AG04450 (cell line): ENCODE results near the gene UPK1A. TPM values are rescaled to one million over a fixed set of nuclear protein-coding genes. Genes with fewer than 3 reads are reported as not detected.
"Not testable (repeated sequence)": the region's sequence is repeated elsewhere in the genome, so short reads cannot be mapped to it uniquely, and the experiment has no call there.

Experiments
- CTCF ChIA-PET: fragments of 300-600, 350-600 bp; formaldehyde crosslinking; extraction: SDS; loops from one replicate; lab custom pipeline; 2022; ENCODE audit warnings: antibody characterized with exemption, inconsistent platforms; lab: Charles Lee
- POLR2A ChIA-PET: fragments of 350-600 bp; formaldehyde crosslinking; extraction: SDS; loops from one replicate; lab custom pipeline; 2021; ENCODE audit warnings: antibody characterized with exemption, inconsistent platforms; lab: Yijun Ruan, JAX
- DNase-seq: peaks from one replicate; pipeline ENCODE4 v3.0.0-alpha.2; 2011; ENCODE audit warnings: low read depth, low spot score
- H3K27ac ChIP-seq: one replicate; pipeline ENCODE4 v1.5.1; 2012; ENCODE audit warnings: low read depth, low read length, control low read depth
- H3K27me3 ChIP-seq: one replicate; pipeline ENCODE4 v1.6.0; 2012; ENCODE audit warnings: low read length; ENCODE audit not compliant: control insufficient read depth, insufficient read depth
- H3K4me3 ChIP-seq: 2 replicates; pipeline ENCODE4 v1.5.1; 2011; ENCODE audit warnings: mild to moderate bottlenecking, low read depth, low read length, control low read depth
- H3K9me3 ChIP-seq: 2 replicates; pipeline ENCODE4 v1.5.1; 2012; ENCODE audit warnings: low read length; ENCODE audit not compliant: control insufficient read depth, insufficient read depth
- CTCF ChIP-seq: IDR thresholded peaks from 2 replicates; pipeline ENCODE4 v1.5.1; 2011; ENCODE audit warnings: low read depth, low read length, control low read depth, inconsistent platforms
- polyA plus RNA-seq: library from polyadenylated mRNA; depleted of rRNA; stranded (reverse); fragments of >200 nt; gene quantifications from 2 replicates; pipeline ENCODE4 v1.2.3, GENCODE V29; 2011

The UPK1A gene
- polyA plus RNA-seq, 1 experiment: not detected

DNA sequence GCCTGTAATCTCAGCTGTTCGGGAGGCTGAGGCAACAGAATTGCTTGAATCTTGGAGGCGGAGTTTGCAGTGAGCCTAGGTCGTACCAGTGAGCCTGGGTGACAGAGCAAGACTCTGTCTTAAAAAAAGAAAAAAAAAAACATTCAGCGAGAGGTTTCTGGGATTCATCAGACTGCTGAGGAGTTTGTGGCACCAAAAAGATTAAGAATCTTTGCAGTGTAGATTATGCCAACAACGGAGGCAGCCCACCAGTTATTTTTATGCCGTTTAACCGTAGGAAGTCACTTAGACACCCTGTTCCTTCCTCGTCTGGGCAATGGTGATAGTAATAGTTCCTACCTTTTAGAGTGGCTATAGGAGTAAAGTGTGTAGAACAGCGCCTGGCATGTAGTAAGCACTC is 15.7 kb upstream of the UPK1A start:
- Histone ChIP-seq H3K27ac (no peak overlapping the region), H3K4me3 (no peak overlapping the region), H3K9me3 (no peaks in the 10 kb centered on the region), H3K27me3 (no peaks in the 10 kb centered on the region)
- TF ChIP-seq CTCF: no peak
- POLR2A ChIA-PET: no interaction called here
- DNase-seq: no peak
- CTCF ChIA-PET: no interaction called here

DNA sequence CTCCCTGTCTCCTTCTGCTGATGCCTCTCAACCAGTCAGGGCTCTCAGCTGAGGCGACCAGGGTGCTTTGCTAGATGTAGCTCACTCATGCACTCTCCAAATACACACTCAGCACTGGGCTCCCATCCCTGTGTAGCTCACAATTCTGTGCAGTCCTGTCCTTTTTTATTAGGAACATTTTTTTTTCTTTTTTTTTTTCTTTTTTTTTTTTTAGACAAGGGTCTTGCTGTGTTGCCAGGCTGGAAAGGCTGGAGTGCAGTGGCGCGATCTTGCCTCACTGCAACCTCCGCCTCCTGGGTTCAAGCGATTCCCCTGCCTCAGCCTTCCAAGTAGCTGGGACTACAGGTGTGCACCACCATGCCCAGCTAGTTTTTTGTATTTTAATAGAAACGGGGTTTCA is 11.5 kb upstream of the UPK1A start:
- POLR2A ChIA-PET: interaction anchor here (0.7 kb wide), 1 partner anchor 10 kb away, joined by 3 read pairs; no protein-coding TSS in a partner anchor
- CTCF ChIA-PET, H3K27ac ChIP-seq, DNase-seq, H3K9me3 ChIP-seq, H3K27me3 ChIP-seq, H3K4me3 ChIP-seq: not testable (repeated sequence)

DNA sequence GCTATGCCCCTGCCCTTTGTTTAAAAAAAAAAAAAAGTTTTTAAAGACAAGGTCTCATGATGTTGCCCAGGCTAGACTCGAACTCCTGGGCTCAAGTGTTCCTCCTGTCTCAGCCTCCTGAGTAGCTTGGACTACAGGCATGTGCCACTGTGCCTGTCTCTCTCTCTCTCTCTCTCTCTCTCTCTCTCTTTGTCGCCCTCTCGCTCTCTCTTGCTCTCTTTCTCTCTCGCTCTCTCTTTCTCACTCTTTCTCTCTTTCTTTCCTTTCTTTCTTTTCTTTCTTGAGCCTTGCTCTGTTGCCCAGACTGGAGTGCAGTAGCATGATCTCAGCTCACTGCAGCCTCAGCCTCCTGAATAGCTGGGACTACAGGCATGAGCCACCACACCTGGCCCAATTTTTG is 10.7 kb upstream of the UPK1A start:
- TF ChIP-seq CTCF: no peak
- no peak for DNase-seq
- H3K4me3 ChIP-seq: no peak overlapping the region
- H3K27me3 ChIP-seq: no peaks in the 10 kb centered on the region
- POLR2A ChIA-PET: interaction anchor here (0.8 kb wide), 1 partner anchor 8 kb away, joined by 4 read pairs; the partner anchor contains the start of gene COX6B1
- H3K9me3 ChIP-seq: no peaks in the 10 kb centered on the region
- H3K27ac ChIP-seq: no peak overlapping the region
- CTCF ChIA-PET: interaction anchor here (1.3 to 1.6 kb wide), 2 partner anchors 106 to 108 kb away, joined by 6 read pairs; no protein-coding TSS in a partner anchor

- H3K27me3 ChIP-seq: no peaks in the 10 kb centered on the region
- no peak for DNase-seq
- ChIA-PET POLR2A (no interaction called here), CTCF (interaction anchor here (1.3 to 1.6 kb wide), 2 partner anchors 107 to 109 kb away, joined by 6 read pairs; no protein-coding TSS in a partner anchor)
- no peak overlapping the region for H3K4me3 ChIP-seq
- no peaks in the 10 kb centered on the region for H3K9me3 ChIP-seq
- TF ChIP-seq CTCF: no peak
- H3K27ac ChIP-seq: no peak overlapping the region
These were observed 9.6 kb upstream of the UPK1A start for GRCh38 chr19:35656700-35657099.

GRCh38 chr19:35657904-35658700 is 8.2 kb upstream of the UPK1A start:
- ChIA-PET POLR2A (no interaction called here), CTCF (interaction anchor here (0.6 kb wide), 1 partner anchor 69 kb away, joined by 3 read pairs; no protein-coding TSS in a partner anchor)
- Histone ChIP-seq H3K27ac (no peak overlapping the region), H3K27me3 (no peaks in the 10 kb centered on the region), H3K4me3 (no peak overlapping the region), H3K9me3 (no peaks in the 10 kb centered on the region)
- DNase-seq: no peak
- peak; percentile 30; the same call in 1 of the 2 replicates for TF ChIP-seq CTCF
